Astrocyte (in vitro differentiated cells and primary cell): ENCODE results near the gene TRAPPC2B. TPM values are rescaled to one million over a fixed set of nuclear protein-coding genes. Genes with fewer than 3 reads are reported as not detected.

Source experiments
- DNase-seq: peaks from one replicate; pipeline ENCODE4 v3.0.0-alpha.2; 2010; ENCODE audit warnings: low read depth
- FAIRE-seq: peaks from 2 replicates; lab custom pipeline; 2011; peaks lifted over from hg19 to GRCh38; lab: Jason Lieb, UNC
- H2AFZ ChIP-seq: 2 replicates; pipeline ENCODE4 v1.6.0; 2012; ENCODE audit warnings: low read depth, low read length, inconsistent platforms
- H3K27ac ChIP-seq: 2 replicates; pipeline ENCODE4 v1.5.1; 2011; ENCODE audit warnings: low read depth, low read length, inconsistent platforms
- H3K27me3 ChIP-seq: 2 replicates; pipeline ENCODE4 v1.6.0; 2011; ENCODE audit warnings: low read length, inconsistent platforms; ENCODE audit not compliant: insufficient read depth
- H3K36me3 ChIP-seq: 2 replicates; pipeline ENCODE4 v1.5.1; 2011; ENCODE audit warnings: low read length, inconsistent platforms; ENCODE audit not compliant: insufficient read depth
- H3K4me1 ChIP-seq: 2 replicates; pipeline ENCODE4 v1.5.1; 2011; ENCODE audit warnings: low read length, inconsistent platforms; ENCODE audit not compliant: insufficient read depth
- H3K4me2 ChIP-seq: 2 replicates; pipeline ENCODE4 v1.6.0; 2012; ENCODE audit warnings: low read length, inconsistent platforms
- H3K4me3 ChIP-seq: 2 replicates; pipeline ENCODE4 v1.5.1; 2011; ENCODE audit warnings: low read depth, mild to moderate bottlenecking, low read length, inconsistent platforms; ENCODE audit not compliant: insufficient read depth
- H3K79me2 ChIP-seq: 2 replicates; pipeline ENCODE4 v1.6.0; 2012; ENCODE audit warnings: mild to moderate bottlenecking, low read length, inconsistent platforms; ENCODE audit not compliant: insufficient read depth
- H3K9ac ChIP-seq: 2 replicates; pipeline ENCODE4 v1.6.0; 2012; ENCODE audit warnings: mild to moderate bottlenecking, low read length, inconsistent platforms
- H3K9me3 ChIP-seq: 2 replicates; pipeline ENCODE4 v1.5.1; 2012; ENCODE audit warnings: low read depth, mild to moderate bottlenecking, low read length, inconsistent platforms; ENCODE audit not compliant: insufficient read depth
- H4K20me1 ChIP-seq: 2 replicates; pipeline ENCODE4 v1.6.0; 2012; ENCODE audit warnings: low read length, inconsistent platforms; ENCODE audit not compliant: insufficient read depth
- H3K27ac Mint-ChIP-seq: one replicate; pipeline ENCODE4 v1.8.0; 2021; ENCODE audit warnings: mild to moderate bottlenecking, mixed read lengths; ENCODE audit not compliant: unreplicated experiment
- H3K27me3 Mint-ChIP-seq: one replicate; pipeline ENCODE4 v1.8.0; 2021; ENCODE audit warnings: low read depth, mixed read lengths; ENCODE audit not compliant: unreplicated experiment
- H3K36me3 Mint-ChIP-seq: one replicate; pipeline ENCODE4 v1.8.0; 2021; ENCODE audit warnings: low read depth, mixed read lengths; ENCODE audit not compliant: unreplicated experiment
- H3K4me1 Mint-ChIP-seq: one replicate; pipeline ENCODE4 v1.8.0; 2021; ENCODE audit warnings: low read depth, mixed read lengths; ENCODE audit not compliant: unreplicated experiment
- H3K4me3 Mint-ChIP-seq: one replicate; pipeline ENCODE4 v1.8.0; 2021; ENCODE audit warnings: mild to moderate bottlenecking, moderate library complexity, mixed read lengths; ENCODE audit not compliant: unreplicated experiment
- H3K9me3 Mint-ChIP-seq: one replicate; pipeline ENCODE4 v1.8.0; 2021; ENCODE audit warnings: mild to moderate bottlenecking, mixed read lengths; ENCODE audit not compliant: unreplicated experiment
- EZH2 ChIP-seq: IDR thresholded peaks from 2 replicates; pipeline ENCODE4 v1.6.1; 2012; ENCODE audit warnings: mild to moderate bottlenecking, low read length, inconsistent platforms; ENCODE audit not compliant: insufficient read depth
- total RNA-seq: library from RNA; stranded (reverse); gene quantifications from 2 replicates; pipeline ENCODE4 v1.2.1, GENCODE V29; 2021
- TF ChIP-seq, protein P1 (sequence below): IDR thresholded peaks from 2 replicates; pipeline ENCODE4 v1.5.1; 2011; ENCODE audit warnings: low read depth, mild to moderate bottlenecking, inconsistent platforms, low read length, moderate library complexity; ENCODE audit not compliant: insufficient read depth

The TRAPPC2B gene
- total RNA-seq, 1 donor from 2014 or later: 9.2 TPM

DNA sequence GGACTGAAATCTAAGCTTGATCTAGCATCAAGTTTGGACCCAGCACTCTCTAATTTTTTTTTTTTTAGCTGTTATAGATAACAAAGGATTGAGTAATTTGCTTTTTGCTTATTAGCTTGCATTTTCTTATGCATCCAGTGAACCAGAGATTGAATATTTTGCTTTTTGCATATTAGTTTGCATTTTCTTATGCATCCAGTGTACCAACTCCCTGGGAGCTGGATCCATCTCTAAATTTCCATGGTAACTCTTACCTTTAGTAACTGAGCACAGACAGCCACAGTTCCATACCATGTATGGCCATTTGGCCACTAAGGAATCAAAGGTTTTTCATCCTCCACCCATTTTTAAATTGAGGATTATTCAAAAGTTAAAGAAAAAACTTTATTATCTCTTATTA is 17.6 kb downstream of the TRAPPC2B start:
- Histone ChIP-seq H3K27me3 (no peaks in the 10 kb centered on the region), H3K27ac (no peak overlapping the region), H3K4me1 (no peaks in the 10 kb centered on the region), H3K79me2 (no peaks in the 10 kb centered on the region), H4K20me1 (no peaks in the 10 kb centered on the region), H3K36me3 (peaks cover 20% of the 10 kb centered on the region), H3K4me2 (no peak overlapping the region), H2AFZ (no peak overlapping the region), H3K9me3 (peaks cover 27% of the 10 kb centered on the region), H3K9ac (no peak overlapping the region), H3K4me3 (no peak overlapping the region)
- TF ChIP-seq, protein P1, sequence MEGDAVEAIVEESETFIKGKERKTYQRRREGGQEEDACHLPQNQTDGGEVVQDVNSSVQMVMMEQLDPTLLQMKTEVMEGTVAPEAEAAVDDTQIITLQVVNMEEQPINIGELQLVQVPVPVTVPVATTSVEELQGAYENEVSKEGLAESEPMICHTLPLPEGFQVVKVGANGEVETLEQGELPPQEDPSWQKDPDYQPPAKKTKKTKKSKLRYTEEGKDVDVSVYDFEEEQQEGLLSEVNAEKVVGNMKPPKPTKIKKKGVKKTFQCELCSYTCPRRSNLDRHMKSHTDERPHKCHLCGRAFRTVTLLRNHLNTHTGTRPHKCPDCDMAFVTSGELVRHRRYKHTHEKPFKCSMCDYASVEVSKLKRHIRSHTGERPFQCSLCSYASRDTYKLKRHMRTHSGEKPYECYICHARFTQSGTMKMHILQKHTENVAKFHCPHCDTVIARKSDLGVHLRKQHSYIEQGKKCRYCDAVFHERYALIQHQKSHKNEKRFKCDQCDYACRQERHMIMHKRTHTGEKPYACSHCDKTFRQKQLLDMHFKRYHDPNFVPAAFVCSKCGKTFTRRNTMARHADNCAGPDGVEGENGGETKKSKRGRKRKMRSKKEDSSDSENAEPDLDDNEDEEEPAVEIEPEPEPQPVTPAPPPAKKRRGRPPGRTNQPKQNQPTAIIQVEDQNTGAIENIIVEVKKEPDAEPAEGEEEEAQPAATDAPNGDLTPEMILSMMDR: no peak
- TF ChIP-seq EZH2: no peak
- peaks cover 2% of the 10 kb centered on the region for H3K27me3 Mint-ChIP-seq
- H3K9me3 Mint-ChIP-seq: peaks cover 41% of the 10 kb centered on the region
- H3K27ac Mint-ChIP-seq: no peak overlapping the region
- no peaks in the 10 kb centered on the region for H3K4me1 Mint-ChIP-seq
- no peak for DNase-seq
- no peak overlapping the region for H3K4me3 Mint-ChIP-seq
- FAIRE-seq: no peak
- peaks cover 30% of the 10 kb centered on the region for H3K36me3 Mint-ChIP-seq

DNA sequence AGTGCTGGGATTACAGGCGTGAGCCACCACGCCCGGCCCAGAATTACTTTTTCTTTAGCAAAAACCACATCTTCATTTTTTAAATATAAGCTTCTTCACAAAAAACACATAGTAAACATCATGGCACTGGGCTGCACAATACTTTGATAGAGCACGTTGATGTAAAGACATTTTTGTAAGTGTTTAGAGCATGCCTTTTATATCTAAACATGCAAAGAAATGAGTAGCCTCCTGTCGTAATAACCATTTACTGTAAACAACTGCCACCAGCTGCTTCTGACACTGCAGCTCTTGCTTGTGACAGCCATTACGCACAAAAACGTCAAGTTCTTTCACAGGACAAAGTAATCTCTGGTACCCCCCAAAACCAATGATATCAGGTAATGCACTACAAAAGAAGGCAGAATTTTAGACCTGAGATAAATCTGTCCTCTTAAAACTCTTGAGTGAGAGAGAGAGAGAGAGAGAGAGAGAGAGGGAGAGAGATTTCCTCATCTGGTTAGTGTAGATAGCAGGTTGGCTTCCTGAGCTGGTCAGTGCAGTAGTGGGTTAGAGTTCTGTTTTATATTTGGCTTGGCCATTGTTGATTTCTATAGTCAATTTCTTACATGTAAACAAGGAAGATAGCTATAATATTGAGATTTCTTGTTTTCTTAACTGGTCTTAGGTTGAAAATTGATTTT is 19.6 kb downstream of the TRAPPC2B start:
- Histone ChIP-seq H3K4me1 (no peaks in the 10 kb centered on the region), H3K4me2 (no peak overlapping the region), H2AFZ (no peak overlapping the region), H3K4me3 (no peak overlapping the region), H3K9me3 (peaks cover 11% of the 10 kb centered on the region), H4K20me1 (no peaks in the 10 kb centered on the region), H3K79me2 (no peaks in the 10 kb centered on the region), H3K36me3 (peaks cover 7% of the 10 kb centered on the region), H3K9ac (no peak overlapping the region), H3K27me3 (no peaks in the 10 kb centered on the region), H3K27ac (no peak overlapping the region)
- Mint-ChIP-seq H3K27ac (no peak overlapping the region), H3K9me3 (peaks cover 25% of the 10 kb centered on the region), H3K4me1 (no peaks in the 10 kb centered on the region), H3K27me3 (peaks cover 2% of the 10 kb centered on the region), H3K36me3 (peaks cover 14% of the 10 kb centered on the region), H3K4me3 (no peak overlapping the region)
- TF ChIP-seq EZH2: no peak
- TF ChIP-seq, protein P1: no peak
- no peak for FAIRE-seq
- DNase-seq: no peak

- peaks cover 7% of the 10 kb centered on the region for H3K4me1 Mint-ChIP-seq
- TF ChIP-seq, protein P1: no peak
- TF ChIP-seq EZH2: no peak
- peak overlapping the region; percentile 88 for H3K27ac Mint-ChIP-seq
- Histone ChIP-seq H2AFZ (peak overlapping the region; percentile 88), H4K20me1 (peaks cover 19% of the 10 kb centered on the region), H3K27ac (peak overlapping the region; percentile 93), H3K9ac (peak overlapping the region; percentile 96), H3K9me3 (no peaks in the 10 kb centered on the region), H3K79me2 (peaks cover 42% of the 10 kb centered on the region), H3K4me3 (peak overlapping the region; percentile 94), H3K36me3 (no peaks in the 10 kb centered on the region), H3K4me2 (peak overlapping the region; percentile 98), H3K4me1 (peaks cover 7% of the 10 kb centered on the region), H3K27me3 (no peaks in the 10 kb centered on the region)
- peaks cover 6% of the 10 kb centered on the region for H3K36me3 Mint-ChIP-seq
- peaks cover 2% of the 10 kb centered on the region for H3K27me3 Mint-ChIP-seq
- H3K4me3 Mint-ChIP-seq: peak overlapping the region; percentile 97
- DNase-seq (no peak), FAIRE-seq (no peak)
- H3K9me3 Mint-ChIP-seq: peaks cover 2% of the 10 kb centered on the region
Observed at GRCh38 chr19:57389194-57389729, 25.9 kb downstream of the TRAPPC2B start.
